Tibial artery (tissue), 4 donors: ENCODE data around the gene KIF1C.

Source experiments
- DNase-seq, 2 donors: peaks; one replicate each; pipeline ENCODE4 v3.0.0-alpha.2; 2019
- H3K27ac ChIP-seq, 2 donors: fragments of 200-600 bp; sonication (generic) in 1 of 2; 1 replicate in 1 of 2; 2 replicates in 1 of 2; pipeline ENCODE4 v1.5.1; 2018 to 2019; ENCODE audit warnings: mild to moderate bottlenecking in 1 of 2
- H3K27me3 ChIP-seq, 2 donors: fragments of 200-600 bp; sonication (generic) in 1 of 2; one replicate each; pipeline versions ENCODE4 v1.5.1 to v1.6.0; 2016 to 2019
- H3K36me3 ChIP-seq, 3 donors: fragments of 200-600 bp; sonication (generic) in 2 of 3; one replicate each; pipeline ENCODE4 v1.5.1; 2016 to 2019; ENCODE audit warnings: mild to moderate bottlenecking in 2 of 3
- H3K4me1 ChIP-seq, 4 donors: fragments of 200-600 bp; sonication (generic) in 2 of 4; 1 replicate in 3 of 4; 2 replicates in 1 of 4; pipeline ENCODE4 v1.5.1; 2016 to 2019
- H3K4me3 ChIP-seq, 2 donors: fragments of 200-600 bp; sonication (generic) in 1 of 2; 1 replicate in 1 of 2; 2 replicates in 1 of 2; pipeline ENCODE4 v1.5.1; 2018 to 2019; ENCODE audit warnings: mild to moderate bottlenecking in 2 of 2
- H3K9me3 ChIP-seq, 3 donors: fragments of 200-600 bp; sonication (generic) in 1 of 3; one replicate each; pipeline ENCODE4 v1.5.1; 2016 to 2019
- CTCF ChIP-seq, 2 experiments: fragments of 200-600 bp in 1 of 2; fragments of 450-650 bp in 1 of 2; IDR thresholded peaks; one replicate each; pipeline ENCODE4 v1.5.1; 2017 to 2019; ENCODE audit warnings: antibody characterized with exemption in 2 of 2, mild to moderate bottlenecking in 1 of 2, moderate library complexity in 1 of 2
- intact Hi-C: fragments of 100-400 bp; cut with DNase I; formaldehyde crosslinking; loops from one replicate; pipeline ENCODE4 v1.15.0; 2023; ENCODE audit warnings: low total_unique reads

KIF1C gene

GRCh38 chr17:4986403-4986802, 11.3 kb upstream of the KIF1C start:
- no peak for DNase-seq
- intact Hi-C loops: loop anchor here (2.0 kb wide), 1 partner anchor 78 kb away; no protein-coding TSS in a partner anchor
- peaks cover 0 to 40% (median 28%) of the 10 kb centered on the region in 3 donors for H3K36me3 ChIP-seq
- no peaks in the 10 kb centered on the region for H3K9me3 ChIP-seq
- peak overlapping the region; percentile 83 to 95 for H3K27ac ChIP-seq
- H3K4me1 ChIP-seq: peaks cover 0 to 28% (median 21%) of the 10 kb centered on the region in 4 donors
- peak overlapping the region; percentile 62 to 97 for H3K4me3 ChIP-seq
- no peaks in the 10 kb centered on the region for H3K27me3 ChIP-seq
- no peak for TF ChIP-seq CTCF (IDR thresholded peaks at IDR 0.05)

DNA sequence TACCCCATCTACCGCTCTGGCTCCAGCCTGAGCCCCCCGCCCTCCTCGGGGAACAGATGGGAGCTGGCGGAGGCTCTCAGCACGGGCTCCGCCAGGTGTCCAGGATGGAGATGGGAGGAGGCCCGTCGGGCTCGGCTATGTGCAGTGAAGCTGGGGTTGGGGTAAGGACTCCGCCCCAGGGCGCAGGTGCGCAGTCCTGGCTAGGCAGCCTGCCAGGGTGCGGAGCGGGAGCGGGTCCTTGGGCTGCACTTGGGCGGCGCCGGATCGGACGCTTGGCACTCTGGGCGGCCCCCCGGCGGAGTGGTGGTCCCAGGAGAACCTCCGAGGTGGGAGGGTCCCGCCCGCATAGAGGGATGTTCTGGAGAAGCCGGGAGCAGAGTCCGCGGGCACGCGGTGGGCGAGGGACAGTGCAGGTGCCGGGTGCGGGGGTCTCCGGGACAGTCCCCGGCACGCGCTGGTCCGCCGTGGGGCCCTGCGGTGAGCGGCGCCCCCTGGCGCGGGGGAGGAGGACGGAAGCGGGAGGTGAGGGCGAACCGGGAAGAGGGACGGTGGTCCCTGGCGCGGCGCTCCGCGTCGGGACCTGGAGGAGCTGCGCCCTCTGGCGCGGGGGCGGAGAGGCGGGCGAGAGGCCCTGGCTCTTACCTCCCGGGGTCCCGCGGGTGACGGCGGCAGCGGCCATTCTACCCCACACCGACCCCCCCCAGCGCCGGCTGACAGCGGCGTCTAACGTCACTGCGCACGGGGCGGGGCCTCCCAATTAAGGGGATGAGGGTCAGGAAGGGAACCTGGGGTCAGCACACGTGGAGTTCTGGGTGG, 10.6 kb upstream of the KIF1C start, which contains the start of gene CAMTA2:
CAMTA2 (minus strand) TSS at position 725 of the 816 bp plus-strand sequence. CDS start 1,453 bp downstream, outside the sequence.
- Histone ChIP-seq H3K9me3 (no peaks in the 10 kb centered on the region), H3K36me3 (peaks cover 0 to 32% (median 21%) of the 10 kb centered on the region in 3 donors), H3K27me3 (no peaks in the 10 kb centered on the region), H3K4me3 (peak within 1 kb of the TSS; percentile 62 to 97), H3K4me1 (peaks cover 0 to 28% (median 21%) of the 10 kb centered on the region in 4 donors), H3K27ac (peak within 1 kb of the TSS; percentile 83 to 95)
- peak; percentile 61 to 64 for TF ChIP-seq CTCF (IDR thresholded peaks at IDR 0.05)
- peak; percentile 94 to 96 for DNase-seq
- intact Hi-C loops: loop anchor here (2.0 kb wide), 1 partner anchor 78 kb away; no protein-coding TSS in a partner anchor

- no peaks in the 10 kb centered on the region for H3K9me3 ChIP-seq
- H3K27me3 ChIP-seq: no peaks in the 10 kb centered on the region
- H3K36me3 ChIP-seq: peaks cover 0 to 24% (median 14%) of the 10 kb centered on the region in 3 donors
- H3K27ac ChIP-seq: peak overlapping the region; percentile 83 to 95
- no peak for TF ChIP-seq CTCF (IDR thresholded peaks at IDR 0.05)
- H3K4me1 ChIP-seq: peaks cover 0 to 28% (median 21%) of the 10 kb centered on the region in 4 donors
- intact Hi-C loops: loop anchor here (2.0 kb wide), 1 partner anchor 79 kb away; no protein-coding TSS in a partner anchor
- peak overlapping the region; percentile 62 to 97 for H3K4me3 ChIP-seq
- peak in 1 of 2 donors; percentile 86 for DNase-seq
Measured at GRCh38 chr17:4987767-4988567, 9.8 kb upstream of the KIF1C start.

DNA sequence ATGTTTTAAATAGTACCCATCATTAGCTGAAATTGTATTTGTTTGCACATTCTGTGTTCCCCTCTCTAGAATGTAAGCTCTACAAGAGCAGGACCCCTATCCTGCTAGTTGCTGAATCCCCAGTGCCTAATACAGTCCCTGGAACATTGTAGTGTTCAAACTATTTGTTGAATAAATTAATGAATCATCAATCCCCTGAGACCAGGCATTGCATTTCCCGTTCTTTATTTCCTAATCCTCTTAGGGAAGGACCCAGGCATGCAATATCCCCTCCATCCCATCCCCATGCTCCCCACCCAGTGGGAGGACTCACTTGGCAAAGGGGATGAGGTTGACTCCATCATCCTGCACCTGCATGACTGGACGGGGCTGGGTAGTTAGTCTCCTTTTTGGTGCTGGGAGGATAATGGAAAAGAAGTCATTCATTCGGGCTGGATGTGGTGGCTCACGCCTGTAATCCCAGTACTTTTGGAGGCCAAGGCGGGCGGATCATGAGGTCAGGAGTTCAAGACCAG, 3.6 kb upstream of the KIF1C start:
- no peak overlapping the region for H3K4me3 ChIP-seq
- peaks cover 0 to 16% (median 14%) of the 10 kb centered on the region in 4 donors for H3K4me1 ChIP-seq
- H3K36me3 ChIP-seq: no peaks in the 10 kb centered on the region
- intact Hi-C loops: no loop called here
- no peak for TF ChIP-seq CTCF (IDR thresholded peaks at IDR 0.05)
- no peak for DNase-seq
- H3K27ac ChIP-seq: no peak overlapping the region
- no peaks in the 10 kb centered on the region for H3K27me3 ChIP-seq
- H3K9me3 ChIP-seq: no peaks in the 10 kb centered on the region

DNA sequence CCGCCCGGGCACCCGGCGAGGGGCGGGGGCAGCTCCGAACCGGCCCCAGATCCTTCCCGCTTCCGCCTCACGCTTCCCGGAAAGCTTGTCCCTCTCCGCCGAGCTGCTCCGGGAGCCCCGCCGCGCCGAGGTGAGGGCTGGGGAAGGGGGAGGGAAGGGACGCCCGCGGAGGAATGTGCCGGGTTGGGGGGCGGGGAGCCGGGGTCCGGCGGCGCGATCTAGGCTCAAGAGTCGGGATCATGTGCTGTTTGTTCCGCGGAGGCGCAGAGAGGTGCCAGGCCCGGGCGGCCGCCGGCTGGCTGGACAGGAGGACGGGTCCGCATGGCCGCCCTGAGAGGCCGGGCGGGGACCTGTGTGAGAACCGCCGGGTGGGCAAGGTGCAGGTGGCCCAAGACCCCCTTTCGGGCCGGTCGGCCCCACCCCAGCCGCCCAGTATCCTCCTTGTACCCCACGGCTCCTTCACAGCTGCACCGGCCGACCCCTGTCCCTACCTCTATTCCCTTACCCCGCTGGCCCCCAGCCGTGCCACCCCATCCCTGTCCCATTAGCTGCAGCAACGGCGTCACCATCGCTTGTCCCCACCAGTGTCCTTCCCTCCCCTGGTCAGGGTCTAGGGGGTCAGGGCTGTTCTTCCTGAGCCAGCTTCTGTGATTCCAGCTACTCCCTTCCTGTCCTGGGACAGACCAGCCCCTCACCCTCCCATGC, 429 bp downstream of the KIF1C start:
- Histone ChIP-seq H3K27me3 (no peaks in the 10 kb centered on the region), H3K36me3 (peaks cover 21 to 25% (median 24%) of the 10 kb centered on the region in 3 donors), H3K9me3 (no peaks in the 10 kb centered on the region), H3K4me3 (peak overlapping the region; percentile 85 to 100), H3K27ac (peak overlapping the region; percentile 94 to 97), H3K4me1 (peaks cover 0 to 37% (median 31%) of the 10 kb centered on the region in 4 donors)
- peak; percentile 43 to 73 for DNase-seq
- intact Hi-C loops: loop anchor here (5.0 kb wide), 1 partner anchor 51 kb away; the partner anchor contains the start of gene PFN1
- no peak for TF ChIP-seq CTCF (IDR thresholded peaks at IDR 0.05)
